Stimulated activated CD4-positive, alpha-beta T cell treated with anti-CD3 and anti-CD28 coated beads, Interleukin-4, amount 100 ng/mL, for 1 hour (primary cell): ENCODE results near the gene SHISAL2A.

Source experiments
- DNase-seq: peaks from one replicate; pipeline ENCODE4 v3.0.0-alpha.2; 2020

Gene SHISAL2A

GRCh38 chr1:52662645-52663313 lies 29.8 kb downstream of the SHISAL2A start:
- DNase-seq, result no peak

- no peak for DNase-seq
These were observed 30.7 kb downstream of the SHISAL2A start for GRCh38 chr1:52663716-52664115.

- DNase-seq, result no peak
These were observed 32.3 kb downstream of the SHISAL2A start for GRCh38 chr1:52665006-52665941.

- no peak for DNase-seq
These were observed 34.3 kb downstream of the SHISAL2A start for GRCh38 chr1:52667290-52667689.

GRCh38 chr1:52667984-52668383 lies 35.0 kb downstream of the SHISAL2A start:
- no peak for DNase-seq

GRCh38 chr1:52668711-52669110 lies 35.7 kb downstream of the SHISAL2A start:
- no peak for DNase-seq

GRCh38 chr1:52669696-52670095 lies 36.7 kb downstream of the SHISAL2A start:
- DNase-seq, result no peak

- no peak for DNase-seq
These were observed 37.6 kb downstream of the SHISAL2A start for GRCh38 chr1:52670604-52671003.

- no peak for DNase-seq
These were observed 40.0 kb downstream of the SHISAL2A start for GRCh38 chr1:52672946-52673345.

GRCh38 chr1:52673513-52673912 lies 40.5 kb downstream of the SHISAL2A start:
- no peak for DNase-seq

GRCh38 chr1:52674497-52675384 lies 41.8 kb downstream of the SHISAL2A start:
- DNase-seq, result no peak

- DNase-seq, result no peak
These were observed 43.4 kb downstream of the SHISAL2A start for GRCh38 chr1:52676249-52676903.

GRCh38 chr1:52677076-52677806 lies 44.3 kb downstream of the SHISAL2A start:
- DNase-seq, result no peak

GRCh38 chr1:52679048-52679447 lies 46.1 kb downstream of the SHISAL2A start:
- DNase-seq, result no peak

- no peak for DNase-seq
These were observed 46.5 kb downstream of the SHISAL2A start for GRCh38 chr1:52679498-52679897.

GRCh38 chr1:52680353-52680752 lies 47.4 kb downstream of the SHISAL2A start:
- DNase-seq, result no peak

GRCh38 chr1:52681136-52681535 lies 48.2 kb downstream of the SHISAL2A start:
- DNase-seq, result no peak

GRCh38 chr1:52683367-52683940 lies 50.5 kb downstream of the SHISAL2A start:
- DNase-seq, result no peak

- no peak for DNase-seq
These were observed 51.6 kb downstream of the SHISAL2A start for GRCh38 chr1:52684545-52684944.

GRCh38 chr1:52686261-52686751 lies 53.3 kb downstream of the SHISAL2A start:
- DNase-seq, result peak; percentile 75

- DNase-seq, result no peak
These were observed 53.9 kb downstream of the SHISAL2A start for GRCh38 chr1:52686830-52687229.
